Lower leg skin (tissue), 4 donors: ENCODE data around the gene TMEM176A. TPM values are rescaled to one million over a fixed set of nuclear protein-coding genes. Genes with fewer than 3 reads are reported as not detected.
A peak's percentile ranks its signal among the peaks of the same experiment; 100 is the strongest.

ENCODE experiments used
- DNase-seq, 2 donors: peaks; one replicate each; pipeline ENCODE4 v3.0.0-alpha.2; 2019; ENCODE audit warnings: low spot score in 2 of 2
- H3K4me3 ChIP-seq: fragments of 200-600 bp; sonication (generic); 2 replicates; pipeline ENCODE4 v1.5.1; 2017; ENCODE audit warnings: mild to moderate bottlenecking, low read depth; ENCODE audit not compliant: poor library complexity, severe bottlenecking
- POLR2A ChIP-seq, 2 donors: fragments of 450-650 bp; IDR thresholded peaks; one replicate each; pipeline ENCODE4 v1.6.1; 2016 to 2017; ENCODE audit warnings: antibody characterized with exemption in 2 of 2, mild to moderate bottlenecking in 1 of 2, moderate library complexity in 1 of 2
- WGBS, 2 donors: methylation state at CpG; one replicate each; pipeline ENCODE4 v1.1.5; 2018; 5-methylcytosine and 5-hydroxymethylcytosine counted together
- intact Hi-C: fragments of 100-400 bp; cut with DNase I; formaldehyde crosslinking; loops from one replicate; pipeline ENCODE4 v1.15.0; 2023; ENCODE audit warnings: low total_unique reads
- total RNA-seq, 4 donors: library from RNA; depleted of rRNA; stranded (reverse); fragments of >200 nt; gene quantifications; one replicate each; pipeline ENCODE4 v1.1.0, GENCODE V29; 2016
- TF ChIP-seq, protein P1 (sequence below), 3 donors: fragments of 450-650 bp; IDR thresholded peaks; one replicate each; pipeline ENCODE4 v1.5.1; 2016; ENCODE audit warnings: antibody characterized with exemption in 3 of 3, mild to moderate bottlenecking in 3 of 3, moderate library complexity in 2 of 3

The TMEM176A gene
- total RNA-seq, 4 donors from 2014 or later, result 4.8 to 10.2 (median 9.5) TPM

DNA sequence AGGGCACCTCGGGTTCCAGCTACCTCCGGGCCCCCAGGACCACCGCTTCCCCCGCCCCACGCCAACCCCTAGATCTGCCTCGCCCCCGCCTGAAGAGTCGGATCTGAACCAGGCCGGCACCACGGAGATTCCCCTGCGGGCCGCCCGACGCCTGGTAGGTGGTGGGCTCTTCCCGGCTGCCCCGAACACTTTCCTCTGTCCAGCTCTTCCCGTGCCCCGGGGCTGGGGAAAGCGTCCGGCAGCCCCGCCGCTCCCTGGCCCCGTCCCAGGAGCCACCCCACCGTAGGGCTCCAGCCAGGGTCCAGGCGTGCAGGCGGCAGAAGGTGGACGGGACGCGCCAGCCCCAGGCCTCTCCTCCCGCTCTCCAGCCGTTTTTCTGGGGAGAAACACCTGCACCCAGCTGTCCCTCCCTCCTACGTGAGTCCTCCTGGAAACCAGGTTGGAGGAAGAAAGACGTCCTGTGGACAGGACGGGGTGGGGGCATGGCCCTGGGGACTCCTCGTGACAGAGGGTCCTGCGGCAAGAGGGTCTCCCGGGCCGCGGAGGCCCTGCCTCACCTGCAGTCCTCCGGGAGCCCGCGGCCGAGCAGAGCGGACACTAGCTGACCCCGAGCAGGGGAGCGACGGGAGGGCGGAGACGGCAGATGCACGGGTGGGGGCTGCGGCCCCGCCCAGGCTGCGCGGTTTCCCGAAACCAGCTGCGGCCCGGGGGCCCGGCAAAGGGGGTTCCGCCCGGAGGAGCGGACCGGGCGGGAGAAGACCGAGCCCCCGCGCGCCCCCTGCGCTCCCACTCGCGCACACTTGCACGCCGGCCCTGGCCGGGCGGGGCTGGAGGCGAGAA lies 608 bp upstream of the TMEM176A start, which contains the start of gene TMEM176B:
TMEM176B (minus strand) TSS at position 624 of the 840 bp plus-strand sequence. CDS start 3,795 bp downstream, outside the sequence.
- TF ChIP-seq, protein P1, sequence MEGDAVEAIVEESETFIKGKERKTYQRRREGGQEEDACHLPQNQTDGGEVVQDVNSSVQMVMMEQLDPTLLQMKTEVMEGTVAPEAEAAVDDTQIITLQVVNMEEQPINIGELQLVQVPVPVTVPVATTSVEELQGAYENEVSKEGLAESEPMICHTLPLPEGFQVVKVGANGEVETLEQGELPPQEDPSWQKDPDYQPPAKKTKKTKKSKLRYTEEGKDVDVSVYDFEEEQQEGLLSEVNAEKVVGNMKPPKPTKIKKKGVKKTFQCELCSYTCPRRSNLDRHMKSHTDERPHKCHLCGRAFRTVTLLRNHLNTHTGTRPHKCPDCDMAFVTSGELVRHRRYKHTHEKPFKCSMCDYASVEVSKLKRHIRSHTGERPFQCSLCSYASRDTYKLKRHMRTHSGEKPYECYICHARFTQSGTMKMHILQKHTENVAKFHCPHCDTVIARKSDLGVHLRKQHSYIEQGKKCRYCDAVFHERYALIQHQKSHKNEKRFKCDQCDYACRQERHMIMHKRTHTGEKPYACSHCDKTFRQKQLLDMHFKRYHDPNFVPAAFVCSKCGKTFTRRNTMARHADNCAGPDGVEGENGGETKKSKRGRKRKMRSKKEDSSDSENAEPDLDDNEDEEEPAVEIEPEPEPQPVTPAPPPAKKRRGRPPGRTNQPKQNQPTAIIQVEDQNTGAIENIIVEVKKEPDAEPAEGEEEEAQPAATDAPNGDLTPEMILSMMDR (IDR thresholded peaks at IDR 0.05), result no peak
- no peak for TF ChIP-seq POLR2A (IDR thresholded peaks at IDR 0.05)
- H3K4me3 ChIP-seq, result peak within 1 kb of the TSS; percentile 28
- DNase-seq, result peak in 1 of 2 donors; percentile 88
- intact Hi-C loops, result no loop called here
- WGBS, 2 donors, result 11 to 15% methylated on average over 37 to 61 of the region's 75 CpGs

DNA sequence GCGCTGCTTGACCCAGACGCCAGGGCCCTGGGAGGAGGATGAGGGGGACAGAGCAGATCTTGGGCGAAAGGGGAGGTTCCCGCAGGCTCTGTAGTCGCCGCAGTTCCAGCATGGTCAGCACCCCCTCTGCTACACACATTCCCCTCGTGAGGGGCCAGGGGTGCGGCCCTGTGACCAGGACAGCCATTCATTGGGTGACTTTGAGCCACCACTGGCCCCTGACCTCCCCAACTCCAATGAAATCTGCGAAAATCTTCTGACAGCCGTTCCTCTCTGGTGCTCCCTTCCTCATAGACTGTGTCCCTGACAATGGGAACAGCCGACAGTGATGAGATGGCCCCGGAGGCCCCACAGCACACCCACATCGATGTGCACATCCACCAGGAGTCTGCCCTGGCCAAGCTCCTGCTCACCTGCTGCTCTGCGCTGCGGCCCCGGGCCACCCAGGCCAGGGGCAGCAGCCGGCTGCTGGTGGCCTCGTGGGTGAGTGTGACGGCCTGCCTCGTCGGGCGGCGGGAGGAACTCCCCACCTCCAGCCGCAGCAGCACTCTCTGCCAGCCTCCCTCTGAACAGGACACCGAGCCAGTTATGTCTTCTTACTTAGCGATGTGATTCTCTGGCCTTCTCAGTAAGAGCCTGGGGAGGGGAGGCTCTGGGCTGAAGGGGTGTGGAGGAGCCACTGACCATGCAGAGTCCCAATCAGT lies 825 bp downstream of the TMEM176A start:
- peak overlapping the region; percentile 28 for H3K4me3 ChIP-seq
- DNase-seq, result peak in 1 of 2 donors; percentile 86
- no peak for TF ChIP-seq POLR2A (IDR thresholded peaks at IDR 0.05)
- TF ChIP-seq, protein P1 (IDR thresholded peaks at IDR 0.05), result no peak
- intact Hi-C loops, result no loop called here
- 20 to 44% methylated on average over 21 to 24 of the region's 26 CpGs for WGBS, 2 donors

DNA sequence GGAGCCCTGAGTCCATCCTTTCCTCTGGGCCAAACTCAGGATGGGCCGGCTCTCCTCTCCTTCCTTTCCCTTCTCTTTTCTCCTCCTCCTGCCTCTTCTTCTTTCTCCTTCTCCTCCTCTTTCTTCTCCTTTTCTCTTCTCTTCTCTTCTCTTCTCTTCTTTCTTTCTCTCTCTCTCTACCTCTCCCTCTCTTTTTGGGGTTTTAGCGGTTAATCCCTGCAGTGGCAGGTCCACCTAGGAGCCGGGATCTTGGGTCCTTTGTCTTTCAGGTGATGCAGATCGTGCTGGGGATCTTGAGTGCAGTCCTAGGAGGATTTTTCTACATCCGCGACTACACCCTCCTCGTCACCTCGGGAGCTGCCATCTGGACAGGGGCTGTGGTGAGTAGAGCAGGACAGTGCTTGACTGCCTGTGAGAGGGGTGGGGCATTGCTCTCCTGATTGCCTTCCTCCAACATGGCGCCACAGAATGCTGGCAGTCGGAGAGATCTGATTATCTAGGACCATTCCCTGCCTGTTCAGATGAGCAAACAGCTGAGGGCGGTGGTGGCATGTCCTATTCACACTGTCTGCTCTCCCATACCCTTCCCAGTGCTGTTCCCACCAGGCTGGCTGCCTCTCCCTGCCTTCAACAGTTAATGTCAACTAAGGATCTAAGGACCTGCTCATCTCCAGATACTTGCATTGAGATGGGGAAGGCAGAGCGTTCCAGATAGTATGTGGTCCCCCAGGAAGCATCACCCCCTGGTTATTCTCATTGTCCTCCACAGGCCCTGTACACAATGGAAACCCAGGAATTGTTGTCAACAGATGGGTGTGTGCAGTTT lies 1.6 kb downstream of the TMEM176A start:
- peak in 1 of 2 donors; percentile 50 for DNase-seq
- no peak overlapping the region for H3K4me3 ChIP-seq
- intact Hi-C loops, result no loop called here
- no peak for TF ChIP-seq POLR2A (IDR thresholded peaks at IDR 0.05)
- TF ChIP-seq, protein P1 (IDR thresholded peaks at IDR 0.05), result no peak
- 92 to 93% methylated on average over 12 of the region's 12 CpGs for WGBS, 2 donors

DNA sequence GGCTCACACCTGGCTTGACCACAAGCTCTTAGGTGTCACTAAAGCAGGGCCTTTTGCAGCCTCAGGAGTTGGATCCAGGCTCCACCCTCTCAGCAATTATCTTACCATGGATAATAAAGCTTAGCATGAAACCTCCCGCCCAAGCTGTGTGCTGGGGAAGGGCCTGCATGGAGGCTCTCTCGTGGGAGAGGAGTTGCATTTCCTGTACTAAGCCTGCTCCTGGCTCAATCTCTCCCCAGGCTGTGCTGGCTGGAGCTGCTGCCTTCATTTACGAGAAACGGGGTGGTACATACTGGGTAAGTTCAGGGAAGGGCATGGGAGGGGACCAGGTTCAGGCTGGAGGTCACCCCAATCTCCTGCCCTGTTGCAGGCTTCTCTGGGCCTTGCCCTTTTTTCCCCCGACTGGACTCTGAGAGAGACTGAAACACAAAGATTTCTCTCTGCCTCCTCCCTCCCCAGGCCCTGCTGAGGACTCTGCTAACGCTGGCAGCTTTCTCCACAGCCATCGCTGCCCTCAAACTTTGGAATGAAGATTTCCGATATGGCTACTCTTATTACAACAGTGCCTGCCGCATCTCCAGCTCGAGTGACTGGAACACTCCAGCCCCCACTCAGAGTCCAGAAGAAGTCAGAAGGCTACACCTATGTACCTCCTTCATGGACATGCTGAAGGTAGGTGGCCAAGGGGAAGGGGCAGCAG lies 2.7 kb downstream of the TMEM176A start:
- intact Hi-C loops, result no loop called here
- no peak overlapping the region for H3K4me3 ChIP-seq
- 73 to 76% methylated on average over 10 of the region's 10 CpGs for WGBS, 2 donors
- DNase-seq, result peak in 1 of 2 donors; percentile 64
- TF ChIP-seq POLR2A (IDR thresholded peaks at IDR 0.05), result no peak
- TF ChIP-seq, protein P1 (IDR thresholded peaks at IDR 0.05), result no peak

DNA sequence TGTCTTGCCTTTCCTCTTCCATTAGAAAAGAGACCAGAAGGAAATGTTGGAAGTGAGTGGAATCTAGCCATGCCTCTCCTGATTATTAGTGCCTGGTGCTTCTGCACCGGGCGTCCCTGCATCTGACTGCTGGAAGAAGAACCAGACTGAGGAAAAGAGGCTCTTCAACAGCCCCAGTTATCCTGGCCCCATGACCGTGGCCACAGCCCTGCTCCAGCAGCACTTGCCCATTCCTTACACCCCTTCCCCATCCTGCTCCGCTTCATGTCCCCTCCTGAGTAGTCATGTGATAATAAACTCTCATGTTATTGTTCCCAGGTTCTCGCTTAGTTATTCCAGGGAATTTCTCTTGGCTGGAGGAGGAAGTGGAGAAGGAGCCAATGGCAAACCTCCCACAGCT lies 4.2 kb downstream of the TMEM176A start:
- no peak for TF ChIP-seq POLR2A (IDR thresholded peaks at IDR 0.05)
- TF ChIP-seq, protein P1 (IDR thresholded peaks at IDR 0.05), result no peak
- no peak for DNase-seq
- WGBS, 2 donors, result 83% methylated on average over 5 of the region's 5 CpGs
- intact Hi-C loops, result no loop called here
- H3K4me3 ChIP-seq, result no peak overlapping the region
